Esophagus muscularis mucosa (tissue), 4 donors: Measurements from ENCODE around the gene PRR23B.

ENCODE experiments used
- CTCF ChIP-seq, 3 experiments: fragments of 200-600 bp in 2 of 3; fragments of 450-650 bp in 1 of 3; sonication (generic) in 2 of 3; IDR thresholded peaks; one replicate each; pipeline ENCODE4 v1.5.1; 2017 to 2019; ENCODE audit warnings: antibody characterized with exemption in 3 of 3, mild to moderate bottlenecking in 2 of 3, moderate library complexity in 1 of 3
- EP300 ChIP-seq: sonication (generic); formaldehyde crosslinking; IDR thresholded peaks from one replicate; pipeline ENCODE4 v1.6.1; 2017; ENCODE audit warnings: antibody characterized with exemption
- POLR2A ChIP-seq: fragments of 450-650 bp; IDR thresholded peaks from one replicate; pipeline ENCODE4 v1.6.1; 2017; ENCODE audit warnings: antibody characterized with exemption, moderate library complexity, mild to moderate bottlenecking, low read depth
- POLR2AphosphoS5 ChIP-seq, 2 donors: sonication (generic); formaldehyde crosslinking; IDR thresholded peaks; one replicate each; pipeline ENCODE4 v1.6.1; 2017; ENCODE audit warnings: antibody characterized with exemption in 2 of 2

GRCh38 chr3:139032326-139033002, 11.7 kb upstream of the PRR23B start:
- TF ChIP-seq POLR2A (no peak), CTCF (IDR thresholded peaks at IDR 0.05) (no peak), EP300 (no peak), POLR2AphosphoS5 (IDR thresholded peaks at IDR 0.05) (no peak)
